ENCODE data around the gene KIF4B.
"Not testable (repeated sequence)": the region's sequence is repeated elsewhere in the genome, so short reads cannot be mapped to it uniquely, and the experiment has no call there.

KIF4B gene, protein sequence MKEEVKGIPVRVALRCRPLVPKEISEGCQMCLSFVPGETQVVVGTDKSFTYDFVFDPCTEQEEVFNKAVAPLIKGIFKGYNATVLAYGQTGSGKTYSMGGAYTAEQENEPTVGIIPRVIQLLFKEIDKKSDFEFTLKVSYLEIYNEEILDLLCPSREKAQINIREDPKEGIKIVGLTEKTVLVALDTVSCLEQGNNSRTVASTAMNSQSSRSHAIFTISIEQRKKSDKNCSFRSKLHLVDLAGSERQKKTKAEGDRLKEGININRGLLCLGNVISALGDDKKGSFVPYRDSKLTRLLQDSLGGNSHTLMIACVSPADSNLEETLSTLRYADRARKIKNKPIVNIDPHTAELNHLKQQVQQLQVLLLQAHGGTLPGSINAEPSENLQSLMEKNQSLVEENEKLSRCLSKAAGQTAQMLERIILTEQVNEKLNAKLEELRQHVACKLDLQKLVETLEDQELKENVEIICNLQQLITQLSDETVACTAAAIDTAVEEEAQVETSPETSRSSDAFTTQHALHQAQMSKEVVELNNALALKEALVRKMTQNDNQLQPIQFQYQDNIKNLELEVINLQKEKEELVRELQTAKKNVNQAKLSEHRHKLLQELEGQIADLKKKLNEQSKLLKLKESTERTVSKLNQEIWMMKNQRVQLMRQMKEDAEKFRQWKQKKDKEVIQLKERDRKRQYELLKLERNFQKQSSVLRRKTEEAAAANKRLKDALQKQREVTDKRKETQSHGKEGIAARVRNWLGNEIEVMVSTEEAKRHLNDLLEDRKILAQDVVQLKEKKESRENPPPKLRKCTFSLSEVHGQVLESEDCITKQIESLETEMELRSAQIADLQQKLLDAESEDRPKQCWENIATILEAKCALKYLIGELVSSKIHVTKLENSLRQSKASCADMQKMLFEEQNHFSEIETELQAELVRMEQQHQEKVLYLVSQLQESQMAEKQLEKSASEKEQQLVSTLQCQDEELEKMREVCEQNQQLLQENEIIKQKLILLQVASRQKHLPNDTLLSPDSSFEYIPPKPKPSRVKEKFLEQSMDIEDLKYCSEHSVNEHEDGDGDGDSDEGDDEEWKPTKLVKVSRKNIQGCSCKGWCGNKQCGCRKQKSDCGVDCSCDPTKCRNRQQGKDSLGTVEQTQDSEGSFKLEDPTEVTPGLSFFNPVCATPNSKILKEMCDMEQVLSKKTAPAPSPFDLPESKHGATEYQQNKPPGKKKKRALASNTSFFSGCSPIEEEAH

DNA sequence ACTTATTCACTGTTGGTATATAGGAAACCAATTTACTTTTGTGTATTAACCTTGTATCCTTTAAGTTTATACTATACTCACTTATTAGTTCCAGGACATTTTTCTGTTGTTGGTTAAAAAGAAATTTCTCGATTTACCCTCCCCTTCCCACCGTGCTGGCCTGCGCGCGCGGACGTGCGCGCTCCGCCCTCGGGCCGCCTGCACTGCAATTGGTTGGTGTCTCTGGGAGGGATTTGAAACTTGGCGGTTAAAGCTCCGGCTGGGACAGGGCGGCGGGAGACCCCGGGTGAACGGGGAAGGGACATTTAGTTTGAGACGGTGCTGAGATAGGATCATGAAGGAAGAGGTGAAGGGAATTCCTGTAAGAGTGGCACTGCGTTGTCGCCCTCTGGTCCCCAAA is at the start of gene KIF4B:
Gene KIF4B, plus strand, starts transcription at position 230 of the 400 bp plus-strand sequence. Its CDS starts 105 bp downstream, at position 335.
- DNase-seq: no peak

DNA sequence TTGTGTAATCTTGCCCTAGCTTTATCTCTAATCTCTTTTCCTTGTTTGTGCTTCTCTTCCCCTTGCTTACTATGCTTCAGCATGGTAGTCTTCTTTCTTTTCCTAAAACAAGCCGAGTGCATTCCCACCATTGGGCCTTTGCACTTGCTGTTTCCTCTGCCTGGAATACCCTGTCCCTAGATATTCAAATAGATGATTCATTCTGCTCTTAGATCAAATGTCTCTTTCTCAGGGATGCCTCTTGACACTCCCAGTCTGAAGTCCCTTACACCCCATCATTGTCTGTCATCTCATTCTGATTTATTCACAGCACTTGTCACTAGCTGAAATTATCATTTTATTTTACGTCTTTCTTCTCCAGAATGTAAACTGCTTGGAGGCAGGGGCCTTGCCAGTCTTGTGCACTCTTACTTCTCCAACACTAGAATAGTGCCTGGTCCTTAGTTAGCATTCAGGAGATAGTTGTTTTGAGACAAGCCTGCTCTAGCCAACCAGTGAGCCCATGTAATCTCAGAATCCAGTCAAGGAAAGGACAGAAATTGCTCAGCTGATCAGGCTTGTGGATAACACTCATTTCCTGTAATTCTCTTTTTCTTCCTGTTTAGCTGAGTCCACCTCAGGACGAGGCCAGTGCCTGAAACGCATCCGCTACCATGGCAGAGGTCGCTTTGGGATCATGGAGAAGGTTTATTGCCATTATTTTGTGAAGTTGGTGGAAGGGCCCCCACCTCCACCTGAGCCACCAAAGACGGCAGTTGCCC is 47.3 kb upstream of the KIF4B start:
- no peak for DNase-seq

DNA sequence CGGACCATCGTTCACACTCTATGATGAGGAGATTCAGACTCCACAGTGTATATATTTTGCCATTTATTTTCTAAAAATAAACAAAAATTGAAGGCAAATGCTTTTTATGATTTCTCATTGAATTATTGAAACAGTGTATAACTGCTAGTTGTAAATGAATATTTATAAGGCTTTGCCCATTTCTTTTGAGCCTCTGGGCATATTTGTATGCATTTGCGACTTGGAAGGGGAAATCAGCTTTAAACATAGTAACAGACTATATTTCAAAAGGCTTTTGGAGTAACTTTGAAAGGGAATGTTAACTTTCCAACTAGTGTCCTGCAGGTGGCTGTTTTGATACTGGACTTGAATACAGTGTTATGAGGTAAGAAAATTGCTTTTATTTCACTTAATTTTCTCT is 46.7 kb upstream of the KIF4B start:
- no peak for DNase-seq

DNA sequence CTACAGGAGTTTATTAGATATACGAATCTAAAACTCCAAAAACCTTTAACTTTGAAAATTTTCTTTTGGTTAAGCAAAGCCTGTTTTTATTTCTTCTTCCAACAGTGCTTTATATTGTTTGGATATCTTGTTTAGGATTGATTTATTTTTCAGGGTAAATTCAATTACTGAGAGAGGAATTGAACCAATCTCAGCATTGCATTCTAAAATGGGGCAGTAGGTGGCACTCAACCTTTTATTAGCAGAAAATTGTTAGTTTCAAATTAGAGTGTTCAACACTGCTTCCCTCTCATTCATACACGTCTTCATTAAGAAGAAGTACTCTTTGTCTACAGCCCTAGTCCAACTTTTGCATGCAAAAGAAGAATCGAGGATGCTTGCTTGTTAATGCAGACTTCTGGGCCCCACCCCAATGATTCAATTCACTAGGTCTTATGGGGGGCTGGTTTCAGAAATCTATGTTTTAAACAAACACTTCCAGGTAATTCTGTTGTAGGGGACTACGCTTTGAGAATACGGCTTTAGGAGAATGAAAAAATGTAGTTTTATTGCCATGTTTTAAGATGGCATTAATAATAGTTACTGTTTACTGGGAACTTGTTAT is 46.0 kb upstream of the KIF4B start:
- no peak for DNase-seq

DNA sequence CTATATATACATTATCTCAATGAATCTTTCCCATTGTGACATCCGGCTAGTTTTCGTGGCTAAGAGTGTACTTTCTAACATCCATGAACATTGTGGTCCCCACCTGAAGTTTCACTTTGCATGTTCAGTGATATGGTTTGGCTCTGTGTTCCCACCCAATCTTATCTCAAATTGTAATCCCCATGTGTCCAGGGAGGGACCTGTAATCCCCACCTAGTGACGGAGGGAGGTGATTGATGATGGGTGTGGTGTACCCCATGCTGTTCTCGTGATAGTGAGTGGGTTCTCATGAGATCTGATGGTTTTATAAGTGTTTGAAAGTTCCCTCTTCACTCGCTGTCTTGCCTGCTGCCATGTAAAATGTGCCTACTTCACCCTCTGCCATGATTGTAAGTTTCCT is 44.6 kb upstream of the KIF4B start:
- no peak for DNase-seq

DNA sequence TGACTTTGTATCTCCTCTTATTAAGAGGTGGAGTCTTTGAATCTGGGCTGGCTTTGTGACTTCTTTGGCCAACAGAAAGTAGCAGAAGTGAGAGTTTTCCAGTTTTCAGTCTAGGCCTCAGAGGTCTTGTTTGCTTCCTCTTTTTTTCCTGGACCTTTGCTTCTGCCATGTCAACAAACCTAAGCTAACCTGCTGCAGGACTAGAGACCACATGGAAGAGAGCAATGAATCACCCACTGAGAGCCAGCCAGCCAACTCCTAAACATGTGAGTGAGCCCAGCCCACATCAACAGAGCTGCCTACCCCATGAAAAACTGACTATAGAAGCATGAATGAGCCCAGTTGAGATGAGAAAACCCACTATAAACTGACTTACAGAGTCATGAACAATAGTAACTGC is 42.8 kb upstream of the KIF4B start:
- no peak for DNase-seq

DNA sequence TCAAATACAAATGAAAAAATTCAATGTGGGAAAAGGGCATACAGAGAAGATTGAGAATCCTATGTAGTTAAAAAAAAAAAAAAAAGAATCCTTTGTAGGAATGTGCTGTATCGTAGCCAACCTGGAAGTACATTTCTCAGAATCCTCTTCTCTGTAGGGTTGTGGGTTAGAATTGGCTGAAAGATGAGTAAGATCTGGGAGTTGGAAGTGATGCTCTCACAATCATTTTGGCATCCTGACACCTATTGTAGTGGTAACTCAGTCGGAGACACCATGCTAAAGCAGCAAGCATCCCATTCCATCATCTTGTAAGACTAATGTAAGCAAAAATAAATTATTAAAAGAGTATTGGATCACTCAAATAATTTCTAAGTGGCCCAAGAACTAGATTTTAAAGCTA is 42.1 kb upstream of the KIF4B start:
- no peak for DNase-seq

DNA sequence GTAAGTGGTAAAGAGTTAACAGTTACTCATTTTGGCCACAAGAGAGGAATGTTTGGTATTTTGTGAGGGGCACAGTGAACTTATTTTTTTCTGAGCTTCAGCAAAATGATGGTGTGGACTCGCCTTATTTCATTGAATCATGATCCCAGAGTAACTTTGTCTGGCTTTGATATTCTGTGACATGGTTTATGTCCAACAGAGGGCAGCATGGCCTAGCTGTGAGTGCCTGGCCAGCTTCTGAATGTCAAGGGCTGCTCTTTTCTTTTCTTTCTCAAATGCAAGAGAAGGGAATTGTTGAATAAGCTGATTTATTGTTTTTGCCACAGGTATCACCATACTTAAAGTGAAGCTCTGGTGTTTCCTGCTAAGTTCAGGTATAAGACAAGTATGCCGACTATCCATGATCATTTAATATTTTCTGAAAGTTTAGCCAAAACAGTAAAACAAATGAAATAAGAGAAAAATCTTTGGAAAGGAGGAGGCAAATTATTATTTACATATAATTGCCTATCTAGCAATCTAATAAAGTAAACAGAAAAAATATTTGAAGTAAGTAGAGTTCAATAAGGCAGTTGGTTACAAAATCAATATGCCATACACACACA is 41.0 kb upstream of the KIF4B start:
- DNase-seq: peak; percentile 26

DNA sequence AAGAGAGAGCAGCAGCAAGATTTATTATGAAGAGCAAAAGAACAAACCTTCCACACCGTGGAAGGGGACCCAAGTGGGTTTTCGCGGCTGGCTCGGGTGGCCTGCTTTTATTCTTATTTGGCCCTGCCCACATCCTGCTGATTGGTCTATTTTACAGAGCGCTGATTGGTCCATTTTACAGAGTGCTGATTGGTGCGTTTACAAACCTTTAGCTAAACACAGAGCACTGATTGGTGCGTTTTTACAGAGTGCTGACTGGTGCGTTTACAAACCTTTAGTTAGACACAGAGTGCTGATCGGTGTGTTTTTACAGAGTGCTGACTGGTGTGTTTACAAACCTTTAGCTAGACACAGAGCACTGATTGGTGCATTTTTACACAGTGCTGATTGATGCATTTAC is 37.5 kb upstream of the KIF4B start:
- not testable (repeated sequence) for DNase-seq

DNA sequence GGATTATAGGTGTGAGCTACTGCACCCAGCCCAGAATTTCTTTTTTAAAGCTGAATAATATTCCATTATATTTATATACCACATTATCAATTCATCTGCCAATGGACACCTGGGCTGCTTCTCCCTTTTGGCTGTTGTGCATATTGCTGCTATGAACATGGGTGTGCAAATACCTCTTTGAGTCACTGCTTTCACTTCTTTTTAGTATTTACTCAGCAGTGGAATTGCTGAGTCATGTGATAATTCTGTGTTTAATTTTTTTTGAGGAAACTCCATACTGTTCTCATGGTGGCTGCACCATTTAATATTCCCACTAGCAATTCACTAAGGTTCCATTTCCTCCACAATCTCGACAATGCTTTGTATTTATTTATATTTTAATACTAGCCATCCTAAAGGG is 36.1 kb upstream of the KIF4B start:
- DNase-seq: no peak

DNA sequence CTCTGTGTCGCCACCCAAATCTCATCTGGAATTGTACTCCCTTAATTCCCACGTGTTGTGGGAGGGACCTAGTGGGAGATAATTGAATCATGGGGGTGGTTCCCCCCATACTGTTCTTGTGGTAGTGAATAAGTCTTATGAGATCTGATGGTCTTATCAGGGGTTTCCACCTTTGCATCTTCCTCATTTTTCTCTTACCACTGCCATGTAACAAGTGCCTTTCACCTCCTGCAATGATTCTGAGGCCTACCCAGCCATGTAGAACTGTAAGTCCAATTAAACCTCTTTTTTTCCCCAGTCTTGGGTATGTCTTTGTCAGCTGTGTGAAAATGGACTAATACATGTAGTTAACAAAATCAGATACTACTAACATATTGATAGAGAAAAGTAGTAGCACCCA is 35.3 kb upstream of the KIF4B start:
- DNase-seq: not testable (repeated sequence)

DNA sequence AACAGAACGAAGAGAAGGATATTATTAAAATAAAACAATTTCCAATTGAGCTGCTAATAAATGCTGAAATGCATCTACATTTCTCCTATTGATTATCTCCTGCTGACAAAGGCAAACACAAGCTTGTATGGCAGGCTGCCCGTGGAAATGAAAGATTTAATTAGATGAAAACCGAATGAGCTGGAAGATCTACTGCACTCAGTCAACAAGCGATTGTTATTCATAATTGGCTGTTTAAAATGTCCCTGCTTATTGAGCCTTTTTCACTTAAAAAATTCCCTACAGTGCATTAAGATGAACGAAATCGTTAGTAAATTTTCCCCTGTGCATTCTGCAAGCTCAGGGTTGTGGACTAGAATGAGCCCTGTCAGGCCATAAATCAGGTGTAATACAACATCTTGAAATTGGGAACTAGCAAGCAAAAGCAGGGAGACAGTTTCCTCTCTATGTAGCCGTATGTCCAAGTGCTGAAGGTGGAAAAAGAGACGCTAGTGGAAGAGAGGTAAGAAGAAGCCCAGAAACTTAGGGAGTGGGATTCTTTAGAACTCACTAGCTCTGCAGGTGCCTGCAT is 28.5 kb upstream of the KIF4B start:
- DNase-seq: peak; percentile 89

DNA sequence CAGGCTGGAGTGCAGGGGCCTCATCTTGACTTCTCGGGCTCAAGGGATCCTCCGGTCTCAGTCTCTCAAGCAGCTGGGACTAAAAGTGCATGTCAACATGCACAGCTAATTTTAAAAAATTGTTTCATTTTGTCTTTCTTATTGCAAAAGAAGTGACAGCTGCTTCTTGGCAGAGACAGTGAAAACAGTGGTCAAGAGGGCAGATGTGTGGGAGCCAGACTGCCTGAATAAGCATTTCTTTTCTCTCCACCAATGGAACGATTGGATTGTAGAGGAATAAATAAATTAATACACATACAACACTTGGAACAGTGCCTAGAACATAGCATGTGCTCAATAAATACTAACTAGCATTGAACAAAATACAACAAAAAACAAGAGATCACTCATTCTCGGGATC is 27.4 kb upstream of the KIF4B start:
- no peak for DNase-seq

DNA sequence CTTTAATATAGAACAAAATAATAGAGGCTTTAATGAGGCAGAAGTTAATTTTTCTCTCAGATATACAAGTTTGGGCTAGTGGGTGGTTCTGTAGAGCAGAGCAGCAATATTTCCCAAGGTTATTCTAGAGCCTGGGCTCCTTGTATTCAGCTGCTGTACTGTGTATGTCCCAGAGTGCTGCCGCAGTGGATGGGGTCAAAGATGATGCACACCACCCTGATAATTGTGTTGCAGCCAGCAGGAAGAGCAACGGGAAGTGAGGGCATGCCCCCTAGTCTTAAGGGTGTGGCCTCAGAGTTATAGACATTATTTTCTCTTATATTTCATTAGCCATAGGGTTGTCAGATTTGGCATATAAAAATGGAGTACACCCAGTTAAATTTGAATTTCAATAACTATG is 23.9 kb upstream of the KIF4B start:
- no peak for DNase-seq

DNA sequence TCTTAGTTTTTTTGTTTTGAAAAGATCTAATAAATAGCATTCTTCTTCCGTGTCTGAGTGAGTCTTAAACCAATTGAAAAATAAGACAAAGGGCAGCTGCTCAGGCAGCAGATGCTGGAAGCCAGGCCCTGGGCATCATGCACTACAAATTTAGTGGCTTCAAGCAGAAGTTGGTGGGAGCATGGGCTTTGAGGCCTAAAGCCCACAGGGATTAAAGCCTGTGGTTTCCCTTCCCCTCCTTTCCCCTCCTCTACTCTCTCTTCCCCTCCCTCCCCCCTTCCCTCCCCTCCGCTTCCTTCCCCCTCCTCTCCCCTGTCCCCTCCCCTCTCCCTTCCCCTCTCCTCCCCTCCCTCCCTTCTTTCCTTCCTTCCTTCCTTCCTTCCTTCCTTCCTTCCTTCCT is 20.1 kb upstream of the KIF4B start:
- DNase-seq: no peak

DNA sequence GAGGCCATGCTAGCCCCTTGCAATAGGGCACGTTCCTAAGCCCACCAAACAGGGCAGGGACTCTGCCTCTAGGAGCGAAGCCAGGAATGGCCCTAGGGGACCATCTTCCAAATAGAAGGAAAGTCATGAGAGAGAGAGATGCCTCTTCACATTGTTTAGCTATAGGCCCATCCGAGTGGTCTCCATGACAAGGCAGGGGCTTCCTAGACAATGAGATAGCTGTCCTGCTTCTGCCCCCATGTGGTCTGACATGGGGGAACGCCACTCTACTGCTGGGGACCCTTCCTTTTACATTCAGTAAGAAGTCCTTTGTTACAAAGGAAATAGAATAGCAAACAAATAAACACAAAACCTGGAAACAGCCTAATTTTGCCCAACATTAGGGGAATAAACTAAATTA is 17.9 kb upstream of the KIF4B start:
- no peak for DNase-seq

DNA sequence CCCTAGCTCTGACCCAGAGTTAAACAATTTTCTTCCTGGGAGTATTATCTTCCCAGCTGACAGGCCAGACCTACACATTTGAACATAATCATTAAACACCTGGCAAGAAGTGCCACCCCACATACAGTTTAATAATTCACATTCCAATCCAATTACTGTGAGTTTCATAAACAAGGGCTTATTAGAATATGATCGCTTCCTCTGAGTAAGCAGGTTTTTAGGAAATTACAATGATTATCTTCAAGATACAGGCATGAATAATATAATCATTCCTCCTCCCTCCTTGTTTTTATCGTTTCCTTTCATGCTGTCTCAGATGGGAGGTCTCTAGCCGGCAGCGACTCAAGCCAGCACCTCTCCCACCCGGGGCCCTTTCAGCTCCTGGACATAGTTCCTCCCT is 15.8 kb upstream of the KIF4B start:
- no peak for DNase-seq

DNA sequence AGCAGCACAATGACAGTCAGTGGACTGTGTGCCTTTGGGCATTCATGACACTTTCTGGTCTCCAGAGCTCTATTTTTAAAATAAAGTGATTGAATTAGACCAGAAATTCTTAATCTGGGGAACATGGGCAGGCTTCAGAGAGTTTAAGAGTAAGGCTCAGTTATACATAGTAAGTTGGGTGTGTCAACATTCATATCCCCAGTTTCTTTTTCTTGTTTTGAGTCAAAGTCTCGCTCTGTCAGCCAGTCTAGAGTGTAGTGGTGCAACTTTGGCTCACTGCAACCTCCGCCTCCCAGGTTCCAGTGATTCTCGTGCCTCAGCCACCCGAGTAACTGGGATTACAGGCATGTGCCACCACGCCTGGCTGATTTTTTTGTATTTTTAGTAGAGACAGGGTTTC is 13.7 kb upstream of the KIF4B start:
- no peak for DNase-seq

DNA sequence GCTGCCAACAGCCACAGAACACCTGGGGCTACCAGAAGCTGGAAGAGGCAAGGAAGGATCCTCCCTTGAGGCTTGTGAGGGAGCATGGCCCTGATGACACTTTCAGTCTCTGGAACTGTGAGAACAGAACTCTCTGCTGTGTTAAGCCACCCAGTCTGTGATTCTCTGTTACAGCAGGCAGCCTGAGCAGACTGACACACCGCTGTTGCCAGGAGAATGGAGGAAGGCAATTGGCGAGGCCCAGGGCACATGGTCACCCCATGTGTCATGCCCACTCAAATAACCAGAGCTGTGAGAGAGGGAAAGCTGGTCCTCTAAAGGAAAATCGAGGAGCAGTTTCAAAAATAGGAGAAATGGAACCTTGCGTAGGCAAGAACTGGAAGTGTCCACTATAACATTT is 12.0 kb upstream of the KIF4B start:
- no peak for DNase-seq

DNA sequence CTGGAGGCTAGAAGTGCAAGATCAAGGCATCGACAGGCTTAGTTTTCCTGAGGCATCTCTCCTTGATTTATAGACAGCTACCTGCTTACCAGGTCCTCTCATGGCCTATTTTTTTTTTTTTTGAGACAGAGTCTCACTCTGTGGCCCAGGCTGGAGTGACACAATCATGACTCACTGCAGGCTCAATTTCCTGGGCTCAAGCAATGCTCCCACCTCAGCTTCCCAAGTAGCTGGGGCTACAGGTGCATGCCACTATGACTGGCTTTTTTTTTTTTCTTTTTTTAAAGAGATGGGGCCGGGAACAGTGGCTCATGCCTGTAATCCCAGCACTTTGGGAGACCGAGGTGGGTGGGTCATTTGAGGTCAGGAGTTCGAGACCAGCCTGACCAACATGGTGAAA is 10.8 kb upstream of the KIF4B start:
- not testable (repeated sequence) for DNase-seq

DNA sequence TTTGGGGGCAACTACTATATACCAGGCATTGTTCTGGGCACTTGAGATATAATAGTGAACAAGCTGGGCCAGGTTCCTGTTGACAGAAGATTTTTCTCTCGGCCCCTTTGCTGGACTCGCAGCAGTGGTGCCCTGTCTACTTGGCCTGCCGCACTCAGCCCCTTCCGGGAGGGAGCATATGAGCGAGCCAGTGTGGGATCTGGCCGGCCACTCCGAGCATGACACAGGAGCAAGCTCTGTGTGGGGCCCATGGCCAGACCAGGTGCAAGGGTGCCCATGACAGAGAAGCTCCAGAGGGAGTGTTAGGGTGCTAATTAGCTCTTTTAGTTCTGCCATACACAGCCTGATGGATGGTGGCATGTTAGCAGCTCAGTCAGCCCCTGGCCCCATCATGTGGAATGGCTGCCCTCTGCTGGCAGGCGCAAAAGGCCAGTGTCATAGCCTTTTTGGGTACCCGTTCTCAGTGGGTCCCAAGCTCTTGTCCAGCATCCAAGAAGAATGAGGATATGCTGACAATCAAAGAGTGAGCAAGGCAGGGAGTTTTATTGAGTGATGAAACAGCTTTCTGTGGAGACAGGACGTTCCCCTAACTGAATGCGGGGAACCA is 9.3 kb upstream of the KIF4B start:
- no peak for DNase-seq
